Measurements from ENCODE around the gene PRKN. TPM values are rescaled to one million over a fixed set of nuclear protein-coding genes. Genes with fewer than 3 reads are reported as not detected.

PRKN gene
- total RNA-seq, 1 experiment from 2014 or later: not detected

- Histone ChIP-seq H3F3A (ENCODE audit: insufficient read depth, low read depth) (no peaks in the 10 kb centered on the region), H3K9me2 (ENCODE audit: insufficient read depth) (no peaks in the 10 kb centered on the region), H3K27me3 (ENCODE audit: insufficient read depth, low read depth) (no peaks in the 10 kb centered on the region), H4K20me1 (ENCODE audit: insufficient read depth) (no peaks in the 10 kb centered on the region; the same call in 1 of the 2 replicates), H3K4me2 (no peak overlapping the region), H3K4me1 (replicated peaks; ENCODE audit: insufficient read depth) (no peaks in the 10 kb centered on the region), H3K4me3 (no peak overlapping the region), H2AFZ (no peak overlapping the region), H3K9me3 (ENCODE audit: insufficient read depth, low read depth) (no peaks in the 10 kb centered on the region), H3K36me3 (ENCODE audit: low read depth) (no peaks in the 10 kb centered on the region), H3K79me2 (ENCODE audit: low read depth) (no peaks in the 10 kb centered on the region), H3K27ac (no peak overlapping the region)
- TF ChIP-seq, protein P1, sequence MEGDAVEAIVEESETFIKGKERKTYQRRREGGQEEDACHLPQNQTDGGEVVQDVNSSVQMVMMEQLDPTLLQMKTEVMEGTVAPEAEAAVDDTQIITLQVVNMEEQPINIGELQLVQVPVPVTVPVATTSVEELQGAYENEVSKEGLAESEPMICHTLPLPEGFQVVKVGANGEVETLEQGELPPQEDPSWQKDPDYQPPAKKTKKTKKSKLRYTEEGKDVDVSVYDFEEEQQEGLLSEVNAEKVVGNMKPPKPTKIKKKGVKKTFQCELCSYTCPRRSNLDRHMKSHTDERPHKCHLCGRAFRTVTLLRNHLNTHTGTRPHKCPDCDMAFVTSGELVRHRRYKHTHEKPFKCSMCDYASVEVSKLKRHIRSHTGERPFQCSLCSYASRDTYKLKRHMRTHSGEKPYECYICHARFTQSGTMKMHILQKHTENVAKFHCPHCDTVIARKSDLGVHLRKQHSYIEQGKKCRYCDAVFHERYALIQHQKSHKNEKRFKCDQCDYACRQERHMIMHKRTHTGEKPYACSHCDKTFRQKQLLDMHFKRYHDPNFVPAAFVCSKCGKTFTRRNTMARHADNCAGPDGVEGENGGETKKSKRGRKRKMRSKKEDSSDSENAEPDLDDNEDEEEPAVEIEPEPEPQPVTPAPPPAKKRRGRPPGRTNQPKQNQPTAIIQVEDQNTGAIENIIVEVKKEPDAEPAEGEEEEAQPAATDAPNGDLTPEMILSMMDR (conservative IDR thresholded peaks at IDR 0.05): no peak
- TF ChIP-seq EZH2 (IDR thresholded peaks at IDR 0.05; ENCODE audit: low read depth): no peak
- BruUV-seq (replicated peaks): no TSS peak
- ChIA-PET CTCF (no interaction called here), POLR2A (ENCODE audit: unreplicated experiment) (no interaction called here)
- intact Hi-C loops (cut with micrococcal nuclease; ENCODE audit: unreplicated experiment): no loop called here
- DNase-seq: no peak
Measured at GRCh38 chr6:162173466-162173865, 554.1 kb downstream of the PRKN start.

DNA sequence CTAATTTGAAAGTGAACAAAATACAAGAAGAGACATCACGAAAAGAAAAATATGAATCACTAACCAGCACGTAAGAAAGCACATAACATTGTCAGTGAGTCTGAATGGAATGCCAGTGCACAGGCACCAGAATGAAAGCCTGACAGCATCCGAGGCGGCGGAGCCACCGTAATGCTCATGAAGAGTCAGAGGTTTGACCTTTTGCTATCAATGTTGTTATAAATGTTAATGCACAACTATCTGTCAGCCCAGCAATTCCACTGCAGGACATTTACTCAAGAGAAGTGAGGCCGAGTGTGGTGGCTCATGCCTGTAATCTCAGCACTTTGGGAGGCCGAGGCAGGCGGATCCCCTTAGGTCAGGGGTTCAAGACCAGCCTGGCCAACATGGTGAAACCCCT is 562.1 kb downstream of the PRKN start:
- Histone ChIP-seq H3K4me3 (no peak overlapping the region), H3K79me2 (ENCODE audit: low read depth) (no peaks in the 10 kb centered on the region), H3K4me2 (no peak overlapping the region), H4K20me1 (ENCODE audit: insufficient read depth) (no peaks in the 10 kb centered on the region), H3K36me3 (ENCODE audit: low read depth) (no peaks in the 10 kb centered on the region), H3K9me2 (ENCODE audit: insufficient read depth) (no peaks in the 10 kb centered on the region), H3K27me3 (ENCODE audit: insufficient read depth, low read depth) (peaks cover 4% of the 10 kb centered on the region; the same call in 1 of the 2 replicates), H2AFZ (no peak overlapping the region), H3F3A (ENCODE audit: insufficient read depth, low read depth) (no peaks in the 10 kb centered on the region), H3K27ac (no peak overlapping the region), H3K4me1 (replicated peaks; ENCODE audit: insufficient read depth) (no peaks in the 10 kb centered on the region), H3K9me3 (ENCODE audit: insufficient read depth, low read depth) (no peaks in the 10 kb centered on the region)
- intact Hi-C loops (cut with micrococcal nuclease; ENCODE audit: unreplicated experiment): no loop called here
- no peak for TF ChIP-seq EZH2 (IDR thresholded peaks at IDR 0.05; ENCODE audit: low read depth)
- TF ChIP-seq, protein P1 (conservative IDR thresholded peaks at IDR 0.05): no peak
- POLR2A ChIA-PET (ENCODE audit: unreplicated experiment): no interaction called here
- CTCF ChIA-PET: no interaction called here
- no TSS peak for BruUV-seq (replicated peaks)
- DNase-seq: no peak

DNA sequence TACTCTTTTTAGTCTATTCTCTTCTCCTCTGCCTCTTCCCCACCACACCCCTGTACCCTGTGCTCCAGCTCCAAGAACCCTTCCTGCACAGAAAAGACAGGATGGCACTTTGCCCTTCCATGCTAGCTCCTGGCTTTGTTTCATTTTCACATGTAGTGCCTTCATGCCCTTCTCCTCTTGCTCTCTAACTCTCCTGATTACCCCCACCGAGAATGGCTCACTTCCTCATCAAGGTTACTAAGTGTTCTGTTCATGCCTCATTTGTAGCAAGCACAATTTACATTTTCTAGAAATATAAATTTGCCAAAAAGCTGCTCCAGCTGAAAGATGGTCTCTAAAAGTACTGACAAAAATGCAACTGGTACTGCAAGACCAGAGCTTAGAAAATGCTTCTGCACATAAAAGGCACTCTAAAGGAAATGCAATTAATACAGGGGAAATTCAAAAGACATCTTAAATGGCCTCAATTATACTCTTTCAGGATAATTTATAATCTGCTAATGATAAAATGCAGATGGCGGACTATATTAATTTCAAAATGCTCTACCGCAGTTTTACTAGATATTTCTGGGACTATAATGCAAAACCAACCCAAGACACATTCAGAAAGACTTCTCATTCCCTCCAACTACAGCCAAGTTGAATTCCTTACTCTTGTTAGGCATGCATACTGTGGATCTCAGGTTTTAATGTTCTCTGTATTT is 570.2 kb downstream of the PRKN start:
- H3K27ac ChIP-seq: no peak overlapping the region
- DNase-seq: no peak
- no peaks in the 10 kb centered on the region for H3K9me2 ChIP-seq (ENCODE audit: insufficient read depth)
- H3K79me2 ChIP-seq (ENCODE audit: low read depth): no peaks in the 10 kb centered on the region
- no peak overlapping the region for H3K4me2 ChIP-seq
- intact Hi-C loops (cut with micrococcal nuclease; ENCODE audit: unreplicated experiment): no loop called here
- CTCF ChIA-PET: no interaction called here
- H3K4me3 ChIP-seq: no peak overlapping the region
- TF ChIP-seq, protein P1 (conservative IDR thresholded peaks at IDR 0.05): no peak
- no peak for TF ChIP-seq EZH2 (IDR thresholded peaks at IDR 0.05; ENCODE audit: low read depth)
- no peak overlapping the region for H2AFZ ChIP-seq
- H4K20me1 ChIP-seq (ENCODE audit: insufficient read depth): no peaks in the 10 kb centered on the region
- H3K4me1 ChIP-seq (replicated peaks; ENCODE audit: insufficient read depth): no peaks in the 10 kb centered on the region
- POLR2A ChIA-PET (ENCODE audit: unreplicated experiment): no interaction called here
- no peaks in the 10 kb centered on the region for H3K36me3 ChIP-seq (ENCODE audit: low read depth)
- peaks cover 4% of the 10 kb centered on the region; the same call in 1 of the 2 replicates for H3K27me3 ChIP-seq (ENCODE audit: insufficient read depth, low read depth)
- BruUV-seq (replicated peaks): no TSS peak
- H3K9me3 ChIP-seq (ENCODE audit: insufficient read depth, low read depth): no peaks in the 10 kb centered on the region
- H3F3A ChIP-seq (ENCODE audit: insufficient read depth, low read depth): no peaks in the 10 kb centered on the region
